GM12873 (cell line): ENCODE results near the gene NUF2.

Experiments
- CTCF ChIP-seq: IDR thresholded peaks from 2 replicates; pipeline ENCODE4 v1.5.1; 2012; ENCODE audit warnings: low read depth, mild to moderate bottlenecking, moderate library complexity, low read length, control low read depth; ENCODE audit not compliant: insufficient read depth; ENCODE audit errors: missing control alignments

NUF2 gene

GRCh38 chr1:163321311-163322305, at the start of gene NUF2:
Gene NUF2 (plus strand): TSS chr1:163321954. CDS start chr1:163326052, 4,098 bp downstream.
- no peak for TF ChIP-seq CTCF

- no peak for TF ChIP-seq CTCF
These were observed 47.9 kb upstream of the NUF2 start for GRCh38 chr1:163273766-163274441.

- TF ChIP-seq CTCF: no peak
These were observed 46.5 kb upstream of the NUF2 start for GRCh38 chr1:163275222-163275621.

GRCh38 chr1:163278602-163279001, 43.2 kb upstream of the NUF2 start:
- TF ChIP-seq CTCF: no peak

- no peak for TF ChIP-seq CTCF
These were observed 31.6 kb upstream of the NUF2 start for GRCh38 chr1:163290025-163290640.

- TF ChIP-seq CTCF: no peak
These were observed 30.3 kb upstream of the NUF2 start for GRCh38 chr1:163291461-163291860.

- no peak for TF ChIP-seq CTCF
These were observed 25.8 kb upstream of the NUF2 start for GRCh38 chr1:163295949-163296348.
